Nucleus accumbens (tissue), 56 donors: ENCODE results near the gene ITGB2.
A peak's percentile ranks its signal among the peaks of the same experiment; 100 is the strongest.
"Not testable (repeated sequence)": the region's sequence is repeated elsewhere in the genome, so short reads cannot be mapped to it uniquely, and the experiment has no call there.

Experiments
- DNase-seq, 56 donors: peaks; one replicate each; lab custom pipeline; 2025; lab: John Stamatoyannopoulos, UW

ITGB2 gene

DNA sequence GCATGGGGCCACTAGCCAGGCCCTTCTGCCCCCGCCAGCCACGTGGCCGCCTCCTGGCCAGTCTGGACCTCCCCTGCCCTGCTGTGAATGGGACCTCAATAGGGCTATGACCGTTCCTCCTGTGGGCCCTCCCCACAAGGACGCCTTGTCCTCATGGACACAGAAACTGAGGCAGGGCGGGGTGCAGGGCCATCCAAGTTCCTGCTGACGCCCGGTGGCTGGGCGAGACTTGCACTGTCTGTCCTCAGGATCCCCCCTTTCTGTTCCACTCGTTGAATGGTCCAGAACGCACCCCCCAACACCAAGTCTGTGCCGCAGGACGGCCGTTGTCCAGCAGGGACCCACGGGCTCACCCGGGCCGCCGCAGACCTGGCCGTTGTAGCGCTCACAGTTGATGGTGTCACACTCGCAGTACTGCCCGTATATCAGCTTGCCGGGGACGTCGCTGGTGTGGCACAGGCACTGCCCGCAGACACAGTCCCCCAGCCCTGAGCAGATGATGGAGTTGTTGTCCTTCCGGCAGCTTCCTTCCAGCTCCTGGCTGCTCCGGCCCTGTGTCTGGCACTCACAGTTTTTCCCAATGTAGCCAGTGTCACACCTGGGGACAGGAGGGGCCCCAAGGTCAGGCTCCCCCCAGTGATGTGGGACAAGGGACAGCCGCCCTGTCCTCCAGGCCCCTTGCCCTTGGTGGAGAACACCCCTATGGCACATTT lies 30.9 kb downstream of the ITGB2 start:
- no peak for DNase-seq

DNA sequence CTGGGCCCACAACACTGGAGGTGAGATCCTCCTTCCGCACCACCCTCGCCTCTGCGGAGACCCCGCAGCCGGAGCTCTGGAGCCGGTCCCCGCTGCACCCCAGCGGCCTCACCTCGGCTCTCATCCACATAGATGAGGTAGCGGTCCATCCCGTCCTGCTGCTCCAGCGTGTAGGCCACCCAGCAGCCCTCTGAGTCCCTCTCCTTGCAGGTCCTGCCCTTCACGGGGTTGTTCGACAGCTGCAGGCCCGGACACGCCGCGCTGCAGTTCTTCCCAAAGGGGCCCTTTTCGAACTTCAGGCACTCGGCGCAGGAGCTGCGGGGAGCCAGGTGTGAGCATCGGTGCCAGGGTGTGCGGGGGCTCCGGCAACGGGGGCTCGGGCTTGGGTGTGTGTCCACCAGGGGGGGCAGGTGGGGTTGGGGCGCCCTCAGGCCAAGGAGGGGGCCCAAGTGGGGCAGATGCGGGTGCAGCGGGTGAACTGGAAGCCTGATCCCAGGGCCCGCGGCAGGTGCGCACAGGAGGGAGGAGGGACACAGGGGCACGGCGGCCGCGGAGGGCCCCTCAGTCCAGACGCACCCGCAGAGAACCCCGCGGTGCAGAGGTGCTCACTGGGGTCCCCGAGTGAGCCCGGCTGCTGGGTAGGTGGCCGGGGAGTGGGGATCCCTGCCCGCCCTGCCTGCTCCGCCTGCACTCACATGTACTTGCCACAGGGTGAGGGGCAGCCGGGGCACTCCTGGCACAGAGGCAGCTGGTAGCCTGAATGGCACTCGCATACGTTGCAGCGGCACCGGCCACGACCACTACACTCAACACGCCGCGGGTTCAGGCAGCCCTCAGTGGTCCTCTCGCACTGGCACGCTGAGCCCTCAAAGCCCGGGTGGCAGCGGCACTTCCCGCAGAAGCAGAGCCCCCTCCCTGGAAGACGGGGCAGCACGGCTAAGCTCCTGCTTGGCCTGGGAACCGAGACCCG lies 31.8 kb downstream of the ITGB2 start:
- no peak for DNase-seq

DNA sequence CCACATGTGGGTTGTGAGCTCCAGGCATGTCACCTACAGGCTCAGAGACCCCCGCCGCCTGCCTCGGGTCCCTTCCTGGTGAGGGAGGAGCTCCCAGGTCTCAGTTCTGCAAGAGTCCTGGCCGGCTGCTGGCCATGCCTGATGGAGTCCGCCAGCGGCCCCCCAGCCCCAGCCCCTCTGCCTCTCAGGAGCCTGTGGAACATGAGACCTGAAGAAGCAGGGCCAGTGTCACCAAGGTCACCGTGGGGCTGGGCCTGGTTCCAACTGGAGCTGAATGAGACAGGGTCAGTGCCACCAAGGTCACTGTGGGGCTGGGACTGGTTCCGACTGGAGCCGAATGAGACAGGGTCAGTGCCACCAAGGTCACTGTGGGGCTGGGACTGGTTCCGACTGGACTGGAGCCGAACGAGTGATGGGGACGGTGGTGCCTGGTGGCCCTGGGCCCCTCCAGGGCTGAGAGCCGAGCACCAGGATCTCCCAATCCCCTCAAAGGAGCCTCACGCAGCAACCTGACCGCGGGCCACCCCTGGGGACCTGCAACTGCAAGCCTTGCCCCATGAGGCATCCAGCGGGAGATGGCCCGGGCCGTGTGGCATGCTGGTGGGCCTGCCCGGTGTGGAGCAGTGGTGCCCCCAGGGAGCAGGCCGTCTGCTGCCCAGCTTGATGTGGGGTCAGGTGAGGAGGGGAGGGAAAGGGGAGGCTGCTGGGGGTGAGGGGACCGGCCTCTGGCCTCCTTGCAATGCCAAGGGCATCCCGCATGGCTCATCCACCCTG lies 32.7 kb downstream of the ITGB2 start:
- no peak for DNase-seq

DNA sequence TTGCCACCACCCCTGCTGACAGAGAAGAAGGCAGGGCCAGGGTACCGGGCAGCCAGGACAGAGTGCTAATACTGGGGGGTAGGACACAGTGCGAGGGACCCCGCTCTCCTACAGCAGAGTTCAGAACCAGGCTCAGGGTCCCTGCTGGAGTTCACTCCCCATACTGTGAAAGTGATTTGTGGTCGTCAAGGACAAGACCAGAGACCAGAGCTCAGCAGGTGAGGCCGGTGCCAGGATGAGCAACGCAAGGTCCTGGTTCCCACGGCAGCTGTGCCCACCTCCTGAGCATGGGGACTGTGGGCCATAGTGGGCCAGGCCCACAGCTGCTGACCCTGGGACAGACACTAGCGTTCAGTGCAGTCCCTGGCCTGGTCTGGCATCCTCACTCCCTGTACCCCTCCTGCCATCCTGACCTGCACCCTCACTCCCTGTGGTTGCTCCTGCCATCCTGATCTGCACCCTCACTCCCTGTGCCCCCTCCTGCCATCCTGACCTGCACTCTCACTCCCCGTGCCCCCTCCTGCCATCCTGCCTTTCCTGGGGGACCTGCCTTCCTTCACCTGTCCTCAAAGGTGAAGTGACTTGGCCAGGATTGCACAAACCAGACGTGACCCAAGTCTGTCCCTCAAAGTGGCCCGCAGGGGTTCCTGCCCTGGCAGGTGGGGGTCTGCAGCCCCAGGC lies 33.4 kb downstream of the ITGB2 start:
- no peak for DNase-seq

DNA sequence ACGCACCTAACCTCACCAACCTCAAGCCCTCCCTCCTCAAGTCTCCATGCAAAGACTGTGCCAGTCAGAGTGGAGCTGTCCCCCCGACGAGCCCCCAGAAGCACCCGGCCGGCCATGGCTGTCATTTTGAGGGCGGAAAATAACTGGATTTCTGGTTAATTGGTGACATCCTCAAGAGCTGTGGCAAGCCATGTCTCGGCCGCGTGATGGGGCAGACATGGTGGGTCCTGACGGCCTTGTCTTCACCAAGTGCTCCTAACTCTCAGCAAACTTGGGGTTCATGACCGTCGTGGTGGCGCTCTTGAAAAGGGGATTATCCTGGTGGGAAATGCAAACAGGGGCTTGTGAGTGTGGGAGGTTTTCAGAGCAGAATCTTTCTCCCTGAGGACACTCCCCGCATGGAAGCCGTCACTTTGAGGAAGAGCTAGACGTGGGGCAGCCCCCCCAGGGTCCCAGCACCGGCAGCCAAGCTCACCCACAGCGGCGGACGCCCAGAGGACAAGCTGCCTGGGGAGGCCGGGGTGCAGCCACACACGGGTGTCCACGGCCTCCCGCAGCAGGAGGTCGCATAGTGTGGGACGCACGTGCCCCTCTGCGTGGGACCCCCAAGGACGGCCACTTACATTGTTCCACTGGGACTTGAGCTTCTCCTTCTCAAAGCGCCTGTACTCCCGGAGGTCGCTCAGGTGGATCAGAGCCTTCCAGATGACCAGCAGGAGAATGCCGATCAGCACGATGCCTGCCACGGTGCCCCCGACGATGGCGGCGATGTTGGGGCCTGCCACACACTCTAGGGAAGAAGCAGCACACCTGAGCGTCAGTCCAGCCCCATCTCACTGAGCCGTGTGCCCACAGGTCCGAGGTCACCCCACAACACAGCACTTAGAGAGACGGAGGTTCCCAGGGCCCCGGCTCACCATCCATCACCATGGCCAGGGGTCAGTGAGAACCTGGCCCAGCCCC lies 34.3 kb downstream of the ITGB2 start:
- no peak for DNase-seq

DNA sequence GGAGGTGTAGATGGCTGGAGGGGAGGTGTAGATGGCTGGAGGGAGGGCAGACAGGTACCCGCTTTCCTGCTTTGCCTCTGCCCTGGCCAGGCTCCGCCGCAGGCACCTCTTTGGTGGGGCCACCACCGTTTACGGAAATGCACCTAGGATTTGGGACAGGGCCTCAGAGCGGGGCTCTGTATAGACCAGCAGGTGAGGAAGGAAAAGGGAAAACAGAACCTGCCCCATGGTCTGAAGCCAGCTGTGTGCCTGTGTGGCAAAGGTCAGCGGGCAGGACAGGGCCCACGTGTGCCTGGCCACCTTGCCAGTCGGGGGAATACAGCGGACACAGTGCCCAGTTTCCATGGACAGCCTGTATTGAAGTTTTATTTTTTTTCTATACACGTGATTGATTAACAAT lies 35.1 kb downstream of the ITGB2 start:
- no peak for DNase-seq

DNA sequence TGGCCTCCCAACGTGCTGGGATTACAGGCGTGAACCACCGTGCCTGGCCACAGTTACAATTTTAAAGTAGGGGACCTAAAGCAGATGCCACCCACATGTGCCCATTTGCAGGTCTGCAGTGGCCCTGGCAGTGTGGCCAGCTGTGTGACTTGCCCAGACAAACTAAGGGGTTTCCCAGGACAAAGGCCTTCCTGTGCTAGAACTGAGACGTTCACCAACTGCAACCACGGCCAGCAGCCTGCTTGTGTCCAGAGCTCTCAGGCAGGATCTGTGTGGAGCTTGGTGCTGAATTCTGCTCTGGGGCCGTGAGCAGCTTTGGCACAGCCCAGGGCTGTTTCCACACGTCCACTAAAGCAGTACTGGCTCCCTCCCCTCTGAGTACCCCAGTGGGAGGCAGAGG lies 36.6 kb downstream of the ITGB2 start:
- no peak for DNase-seq

DNA sequence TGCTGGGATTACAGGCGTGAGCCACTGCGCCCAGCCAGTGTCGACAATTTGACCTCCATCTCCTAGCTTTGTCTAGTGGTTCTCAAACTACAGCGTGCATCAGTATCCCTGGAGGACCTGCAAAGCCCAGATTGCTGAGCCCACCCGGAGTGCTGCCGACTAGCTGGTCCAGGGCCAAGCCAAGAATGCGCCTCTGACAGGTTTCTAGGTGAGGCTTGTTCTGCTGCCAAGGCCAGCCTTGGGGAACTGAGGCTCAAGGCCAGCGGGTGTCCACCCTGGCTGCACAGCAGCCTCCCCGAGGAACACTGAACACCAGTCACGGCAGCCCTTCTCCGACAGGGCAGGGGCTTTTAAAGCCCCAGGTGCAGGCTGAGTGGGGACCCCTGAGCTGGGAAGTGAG lies 37.4 kb downstream of the ITGB2 start:
- no peak for DNase-seq

DNA sequence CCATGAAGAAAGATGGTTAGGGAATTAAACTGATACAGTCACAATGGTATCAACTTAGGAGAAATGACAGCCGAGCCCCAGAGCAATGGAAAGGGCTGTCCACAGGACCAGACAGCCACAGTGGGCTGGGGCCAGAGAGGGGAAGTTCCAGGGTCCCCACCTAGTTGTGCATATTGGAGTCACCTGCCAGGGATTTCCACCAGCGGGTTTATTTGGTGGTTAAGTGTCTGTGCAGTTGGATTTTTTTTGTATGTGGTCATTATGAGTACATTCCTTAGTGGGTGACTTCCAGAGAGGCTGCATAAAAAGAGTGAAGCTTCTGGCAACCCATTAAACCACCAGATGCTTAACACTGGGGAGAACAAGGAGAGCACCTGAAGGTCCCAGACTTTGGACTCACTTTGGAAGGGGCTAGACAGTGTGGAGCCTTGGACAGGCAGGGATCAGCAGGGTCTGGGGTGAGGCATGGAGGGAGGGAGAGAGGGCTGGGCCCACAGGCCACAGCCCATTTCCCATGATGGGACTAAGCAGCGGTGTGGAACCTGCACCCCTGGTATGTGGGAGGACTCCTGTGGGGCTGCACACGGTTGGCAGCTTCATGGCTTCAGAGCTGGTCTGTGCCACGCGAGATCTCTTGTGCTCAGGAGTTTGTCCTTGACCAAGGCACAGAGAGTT lies 39.4 kb downstream of the ITGB2 start:
- DNase-seq, result no peak

DNA sequence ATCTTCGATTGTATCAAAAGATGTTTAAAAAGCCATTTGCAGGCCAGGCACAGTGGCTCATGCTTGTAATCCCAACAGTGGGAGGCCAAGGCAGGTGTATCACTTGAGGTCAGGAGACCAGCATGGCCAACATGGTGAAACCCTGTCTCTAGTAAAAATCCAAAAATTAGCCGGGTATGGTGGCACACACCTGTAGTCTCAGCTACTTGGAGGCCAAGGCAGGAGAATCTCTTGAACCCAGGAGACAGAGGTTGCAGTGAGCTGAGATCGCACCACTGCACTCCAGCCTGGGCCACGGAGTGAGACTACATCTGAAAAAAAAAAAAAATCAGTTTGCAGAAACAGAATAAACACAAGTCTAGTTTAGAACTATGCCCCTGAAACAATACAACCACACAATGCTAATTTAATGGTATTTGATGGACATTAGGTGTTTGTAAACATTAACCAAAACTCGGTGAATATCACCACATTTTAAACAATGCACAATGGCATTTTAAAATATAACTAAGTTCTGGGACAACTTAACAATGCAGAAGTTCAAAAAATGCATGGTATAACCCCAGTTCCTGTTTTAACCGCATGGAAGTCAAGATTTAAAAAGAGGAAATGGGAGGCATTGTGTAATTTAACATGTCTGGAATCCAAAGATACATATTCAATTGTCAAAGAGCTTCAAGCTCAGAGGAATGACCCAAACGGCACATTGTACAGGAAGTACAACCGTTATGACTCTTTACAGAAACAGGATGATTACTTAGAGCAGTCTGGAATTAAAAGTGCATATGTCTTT lies 40.1 kb downstream of the ITGB2 start:
- no peak for DNase-seq

DNA sequence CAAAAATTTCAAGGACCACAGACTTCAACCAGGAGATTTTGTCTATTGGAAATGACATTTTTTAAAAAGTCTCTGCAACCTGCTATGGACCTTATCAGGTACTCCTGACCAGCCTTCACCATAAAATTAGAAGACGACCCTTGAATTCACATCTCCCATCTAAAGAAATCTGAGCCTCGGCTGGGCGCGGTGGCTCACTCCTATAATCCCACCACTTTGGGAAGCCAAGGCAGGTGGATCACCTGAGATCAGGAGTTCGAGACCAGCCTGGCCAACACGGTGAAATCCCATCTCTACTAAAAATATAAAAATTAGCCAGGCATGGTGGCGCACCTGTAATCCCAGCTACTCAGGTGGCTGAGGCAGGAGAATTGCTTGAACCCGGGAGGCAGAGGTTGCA lies 41.5 kb downstream of the ITGB2 start:
- DNase-seq, result not testable (repeated sequence)

DNA sequence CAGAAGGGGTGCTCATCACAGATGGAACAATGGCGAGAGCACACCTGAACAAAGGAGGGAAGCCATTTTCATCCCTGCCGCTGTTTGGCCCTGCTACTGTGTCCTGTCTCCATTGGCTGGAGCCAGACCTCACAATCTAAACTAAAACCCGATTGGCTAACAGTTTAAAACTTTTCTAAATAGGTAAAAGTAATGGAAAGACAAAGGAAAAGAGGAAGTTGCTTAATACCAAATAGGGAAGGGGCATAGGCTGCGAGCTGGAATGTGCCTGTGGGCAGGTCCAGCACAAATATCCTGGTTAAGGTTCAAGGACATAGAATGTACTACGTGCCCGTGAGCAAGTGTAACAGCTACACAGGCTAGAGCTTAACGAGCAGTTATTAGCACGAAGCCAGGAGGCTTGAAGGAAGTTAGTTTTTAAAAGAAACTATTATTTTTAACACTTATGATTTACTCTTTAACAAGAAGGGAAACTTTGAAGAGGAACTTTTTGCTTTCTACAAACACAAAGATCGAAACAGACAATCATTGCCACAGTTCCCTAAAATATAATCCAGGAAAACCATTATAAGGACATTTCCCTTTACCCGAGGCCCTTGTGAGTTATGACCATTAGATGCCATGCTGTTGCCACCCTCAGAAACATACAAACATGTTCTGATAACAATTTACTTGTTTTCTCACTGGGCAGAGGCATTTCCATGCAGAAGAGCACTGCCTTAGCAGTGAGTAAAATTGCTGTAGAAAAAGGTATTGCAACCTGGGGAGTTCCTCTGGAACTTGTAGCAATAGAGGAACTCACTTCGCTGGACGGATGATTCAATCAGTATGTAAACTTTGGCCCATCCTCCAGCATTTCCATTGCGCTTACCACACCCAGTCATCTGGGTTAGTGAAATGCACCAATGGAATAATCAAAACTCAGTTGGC lies 42.4 kb downstream of the ITGB2 start:
- no peak for DNase-seq

DNA sequence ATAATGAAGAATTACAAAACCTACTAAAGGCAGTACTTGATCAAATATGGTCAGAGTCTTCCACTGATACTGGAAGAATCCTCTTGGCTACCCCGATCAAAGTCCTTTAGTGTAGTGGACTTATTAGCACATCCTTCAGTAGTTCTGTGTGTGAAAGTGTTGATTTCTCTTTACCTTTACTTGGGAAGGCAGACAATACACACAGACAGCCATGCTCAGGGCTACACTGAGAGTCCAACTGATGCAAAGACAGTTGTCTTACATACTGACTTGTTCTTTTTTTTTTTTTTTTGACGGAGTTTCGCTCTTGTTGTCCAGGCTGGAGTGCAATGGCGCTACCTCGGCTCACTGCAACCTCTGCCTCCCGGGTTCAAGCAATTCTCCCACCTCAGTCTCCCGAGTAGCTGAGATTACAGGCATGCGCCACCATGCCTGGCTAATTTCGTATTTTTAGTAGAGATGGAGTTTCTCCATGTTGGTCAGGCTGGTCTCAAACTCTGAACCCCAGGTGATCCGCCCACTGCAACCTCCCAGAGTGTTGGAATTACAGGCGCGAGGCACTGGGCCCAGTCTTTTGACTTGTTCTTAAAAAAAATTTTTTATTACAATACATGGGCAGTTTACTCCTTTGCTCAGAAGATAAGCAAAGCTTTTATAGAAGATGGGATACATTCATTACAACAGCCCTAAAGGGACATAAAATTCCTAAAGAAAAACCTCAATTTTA lies 43.7 kb downstream of the ITGB2 start:
- no peak for DNase-seq

DNA sequence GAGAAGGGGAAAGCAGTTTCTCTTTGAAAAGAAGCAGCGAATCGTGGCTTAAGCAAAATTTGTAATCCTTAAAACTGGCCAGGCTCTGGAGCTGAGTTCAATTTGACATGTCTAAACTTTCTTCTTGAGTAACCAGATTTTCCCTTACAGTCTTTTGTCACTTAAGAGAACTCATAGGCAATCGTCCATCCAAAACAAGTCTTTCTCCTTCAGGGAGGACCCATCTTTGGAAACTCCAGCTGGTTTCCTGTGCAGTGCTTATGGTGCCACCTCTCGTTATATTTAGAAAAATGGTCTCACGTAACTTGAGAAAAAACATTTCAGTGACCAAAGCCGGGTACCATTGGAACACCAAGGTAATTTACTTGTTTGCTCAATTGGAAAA lies 45.4 kb downstream of the ITGB2 start:
- no peak for DNase-seq

DNA sequence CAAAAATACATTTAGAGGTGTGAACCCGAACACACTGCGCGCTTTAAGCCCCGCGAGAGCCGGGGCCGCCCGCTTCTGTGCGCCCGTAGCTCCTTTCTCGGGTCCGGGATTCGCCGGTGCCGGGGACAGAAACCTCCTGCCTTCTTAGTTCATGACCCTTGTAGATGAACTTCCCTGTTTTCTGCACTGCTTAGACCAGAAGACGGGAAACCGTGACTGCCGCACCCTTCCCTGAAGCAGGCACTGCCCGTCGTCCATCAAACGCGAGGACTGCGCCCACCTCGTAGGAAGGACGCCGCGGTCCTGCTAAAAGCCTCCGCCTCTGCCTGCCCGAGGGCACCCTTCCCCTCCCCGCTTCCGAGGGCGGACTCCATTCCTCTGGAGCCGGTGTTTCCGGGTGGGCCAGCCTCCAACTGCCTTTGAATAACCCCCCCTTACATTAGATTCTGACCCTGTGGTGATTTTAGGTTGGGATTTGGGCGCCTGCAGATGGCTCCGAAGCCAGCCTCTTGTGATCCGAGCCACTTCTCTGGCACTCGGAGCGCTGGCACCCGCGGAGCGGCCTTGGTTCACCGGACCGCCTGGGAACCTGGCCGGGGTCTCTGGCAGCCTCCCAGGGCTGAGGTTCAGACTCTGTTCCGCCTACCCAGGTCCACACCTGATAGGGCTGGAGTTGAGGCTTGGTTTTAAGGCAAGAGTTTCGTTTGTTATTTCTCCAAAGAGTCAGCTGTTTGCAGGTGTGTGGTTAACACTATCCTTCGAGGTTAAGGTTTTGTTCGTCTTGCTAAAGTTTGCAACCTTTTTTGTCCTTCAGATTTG lies 46.0 kb downstream of the ITGB2 start:
- peak in 16 of 56 donors; percentile 8 to 56 (median 24) for DNase-seq

DNA sequence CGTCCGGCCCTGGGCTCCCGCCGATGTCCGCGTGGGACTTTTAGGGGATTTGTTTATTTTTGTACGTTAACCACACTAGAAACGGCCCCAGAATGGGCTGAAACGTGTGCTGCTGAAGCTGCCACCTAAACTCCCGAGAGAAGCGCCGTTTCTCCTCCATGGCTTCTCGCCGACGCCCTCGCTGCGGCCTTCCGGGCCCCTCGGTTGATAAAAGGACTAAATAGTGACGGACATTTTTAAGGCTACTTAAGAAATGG lies 46.5 kb downstream of the ITGB2 start:
- no peak for DNase-seq
